Stimulated activated CD8-positive, alpha-beta memory T cell treated with anti-CD3 and anti-CD28 coated beads, Interleukin-4, amount 100 ng/mL, for 24 hours (primary cell): ENCODE data around the gene PCNX4.
"Not testable (repeated sequence)": the region's sequence is repeated elsewhere in the genome, so short reads cannot be mapped to it uniquely, and the experiment has no call there.

ENCODE experiments used
- DNase-seq: peaks from one replicate; pipeline ENCODE4 v3.0.0-alpha.2; 2020; ENCODE audit warnings: low read depth

The PCNX4 gene

DNA sequence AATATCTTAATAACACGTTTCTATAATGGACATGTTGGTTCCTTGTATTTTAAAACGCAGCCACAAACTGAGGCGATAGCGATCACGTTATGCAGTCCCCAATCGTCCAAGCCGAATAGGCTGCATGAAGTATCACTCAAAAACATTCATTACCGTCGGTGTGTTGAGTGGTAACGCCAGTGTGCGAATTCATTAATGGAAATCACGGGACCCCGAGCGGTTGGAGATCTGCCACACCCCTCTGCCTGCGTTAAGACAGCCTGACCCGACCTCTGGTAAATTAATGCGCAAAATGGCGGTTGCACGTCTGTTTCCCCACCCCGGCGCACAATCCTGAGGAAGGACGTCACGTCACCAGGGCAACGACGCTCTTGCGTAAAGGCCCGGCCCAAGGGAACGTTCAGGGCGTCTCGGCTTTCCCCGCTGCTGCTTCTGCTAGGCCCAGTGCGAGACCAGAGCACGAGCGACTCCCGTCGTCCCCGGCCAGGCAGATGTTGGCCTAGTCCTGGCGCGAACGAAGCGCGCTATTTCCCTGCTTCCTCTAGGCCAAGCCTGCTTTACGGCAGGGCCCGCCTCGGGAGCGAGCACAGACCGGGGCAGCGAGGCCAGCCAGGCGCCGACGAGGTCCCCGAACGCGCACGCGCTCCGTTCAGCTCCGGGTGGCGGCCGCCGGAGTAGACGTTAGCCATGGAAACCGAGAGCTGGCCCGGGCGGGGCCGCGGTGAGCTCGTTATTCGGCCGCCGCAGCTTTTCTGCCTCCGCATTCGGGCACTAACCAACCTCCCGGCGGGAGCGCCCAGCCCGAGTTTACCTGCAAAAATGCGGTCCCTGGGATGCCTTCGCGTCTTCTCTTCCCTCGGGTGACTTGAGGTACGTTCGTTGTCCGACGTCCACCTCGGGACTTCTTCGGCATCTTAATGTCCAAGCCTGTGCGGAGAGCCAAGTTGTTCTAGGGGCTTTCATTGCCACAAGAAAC, at the start of gene PCNX4:
PCNX4 (plus strand) TSS at position 374 of the 976 bp plus-strand sequence. CDS start 15,716 bp downstream, outside the sequence.
- DNase-seq: peak; percentile 87

DNA sequence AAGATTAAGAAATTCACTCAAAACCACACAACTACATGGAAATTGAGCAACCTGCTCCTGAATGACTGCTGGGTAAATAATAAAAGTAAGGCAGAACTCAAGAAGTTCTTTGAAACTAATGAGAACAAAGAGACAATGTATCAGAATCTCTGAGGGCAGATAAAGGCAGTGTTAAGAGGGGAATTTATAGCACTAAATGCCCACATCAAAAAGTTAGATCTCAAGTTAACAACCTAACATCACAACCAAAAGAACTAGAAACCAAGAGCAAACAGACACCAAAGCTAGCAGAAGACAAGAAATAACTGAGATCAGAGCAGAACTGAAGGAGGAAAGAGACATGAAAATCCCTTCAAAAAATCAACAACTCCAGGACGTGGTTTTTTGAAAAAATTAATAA, 43.7 kb upstream of the PCNX4 start:
- not testable (repeated sequence) for DNase-seq

DNA sequence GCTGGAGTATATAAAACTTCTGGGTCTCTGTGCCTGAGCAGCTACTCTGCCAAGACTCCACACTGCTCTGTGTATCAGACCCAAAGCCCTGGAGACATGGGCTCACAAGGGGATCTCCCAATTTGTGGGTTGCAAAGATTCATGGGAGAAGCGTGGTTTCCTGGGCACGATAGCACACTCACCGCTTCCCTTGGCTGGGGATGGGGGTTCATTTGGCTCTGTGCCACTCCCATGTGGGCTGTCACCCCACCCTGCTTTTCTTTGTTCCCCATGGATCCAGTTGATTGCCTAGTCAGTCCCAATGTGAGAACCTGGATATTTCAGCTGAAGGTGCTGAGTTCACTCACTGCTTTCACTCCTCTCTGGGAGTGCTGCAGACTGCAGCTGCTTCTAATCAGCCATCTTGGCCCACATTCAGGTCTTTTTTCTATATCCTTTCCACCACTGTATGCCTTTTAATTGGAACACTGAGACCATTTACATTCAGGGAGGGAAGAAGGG, 40.0 kb upstream of the PCNX4 start:
- DNase-seq: no peak

- DNase-seq: no peak
Observed at GRCh38 chr14:60058087-60058486, 33.6 kb upstream of the PCNX4 start.

DNA sequence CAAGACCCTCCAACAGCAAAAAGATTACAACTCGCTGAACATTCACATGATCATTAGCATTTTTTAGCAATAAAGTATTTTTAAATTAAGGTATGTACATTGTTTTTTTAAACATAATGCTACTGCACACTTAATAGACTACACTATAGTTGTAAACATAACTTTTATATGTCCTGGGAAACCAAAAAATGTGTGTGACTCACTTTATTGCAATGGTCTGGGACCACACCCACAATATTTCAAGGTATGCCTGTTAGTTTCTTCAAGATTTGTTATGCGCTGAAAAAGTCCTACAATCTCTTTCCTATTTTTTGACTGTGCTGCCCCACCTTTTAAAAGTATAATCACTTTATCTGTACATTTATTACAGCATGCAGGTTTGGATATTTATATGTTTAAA, 30.4 kb upstream of the PCNX4 start:
- no peak for DNase-seq

GRCh38 chr14:60064491-60065072, 27.1 kb upstream of the PCNX4 start:
- DNase-seq: no peak

DNA sequence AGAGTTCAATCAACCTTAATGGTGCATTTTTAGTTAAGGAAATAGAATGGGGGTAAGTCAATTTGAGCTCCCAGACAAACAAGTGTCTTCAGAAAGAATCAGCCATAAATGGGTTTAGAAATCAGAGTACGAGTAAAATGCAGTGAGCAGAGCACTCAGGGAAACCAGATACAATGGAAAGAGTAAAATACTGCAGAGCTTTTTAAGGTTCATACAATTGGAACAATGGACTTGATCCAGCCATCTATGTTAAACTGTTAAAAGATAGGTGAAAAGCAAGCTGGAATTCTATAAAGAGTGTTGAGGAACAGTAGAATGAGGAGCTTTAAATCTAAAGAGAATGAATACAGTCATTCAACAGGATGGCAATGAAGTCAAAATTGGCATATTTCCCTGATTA, 23.8 kb upstream of the PCNX4 start:
- DNase-seq: no peak

DNA sequence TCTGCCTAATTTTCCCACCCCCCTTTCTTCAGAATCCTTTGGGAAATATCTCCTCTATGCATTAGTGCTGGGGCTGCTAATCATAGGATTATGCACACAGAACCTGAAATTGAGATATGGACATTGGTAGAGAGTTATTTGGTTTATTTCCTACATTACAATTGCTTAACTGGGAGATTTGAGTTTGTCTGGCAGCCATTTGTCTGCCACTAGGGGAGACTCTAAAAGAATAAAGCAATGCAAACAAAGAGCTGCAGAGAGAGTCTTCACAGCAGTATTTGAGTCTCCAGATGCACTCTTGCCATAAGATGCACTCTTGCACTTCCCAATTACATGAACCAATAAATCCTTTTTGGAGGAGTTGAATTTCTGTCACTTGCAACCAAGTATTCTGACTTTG, 12.0 kb upstream of the PCNX4 start:
- DNase-seq: no peak

DNA sequence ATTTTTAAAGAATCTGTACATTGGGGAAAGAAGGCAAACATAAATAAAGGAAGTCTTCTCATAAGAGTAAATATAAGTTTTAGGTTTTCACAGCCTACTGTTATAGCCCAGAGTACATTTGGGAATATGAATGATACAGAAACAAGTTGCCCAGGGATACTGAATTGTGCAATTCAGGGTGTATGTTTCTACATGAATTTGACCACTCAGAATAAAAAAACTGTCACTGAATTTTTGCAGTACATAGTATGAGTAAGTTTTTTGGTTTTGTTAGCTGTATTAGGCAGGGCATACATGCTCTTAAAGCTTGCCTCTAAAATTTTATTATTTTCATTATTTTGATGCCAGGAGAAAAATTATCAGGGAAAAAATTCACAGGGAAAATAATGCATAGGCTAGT, 6.6 kb upstream of the PCNX4 start:
- DNase-seq: no peak

DNA sequence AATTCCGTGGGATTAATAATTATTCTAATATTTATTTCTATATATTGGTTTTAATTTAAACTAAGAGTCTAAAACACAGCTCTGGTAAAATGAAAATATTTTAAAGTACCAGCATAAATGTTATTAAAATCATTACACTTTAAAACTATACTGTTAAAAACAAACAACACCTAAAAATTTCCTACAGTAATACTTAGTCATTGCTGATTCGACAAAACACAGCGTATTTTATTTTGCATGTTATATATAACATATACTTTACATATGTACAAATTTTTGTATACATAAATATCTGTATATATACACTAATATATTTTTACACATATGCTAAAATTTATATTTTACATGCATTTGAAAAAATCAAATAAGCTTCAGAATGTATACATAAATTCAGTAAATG, 6.0 kb upstream of the PCNX4 start:
- no peak for DNase-seq

DNA sequence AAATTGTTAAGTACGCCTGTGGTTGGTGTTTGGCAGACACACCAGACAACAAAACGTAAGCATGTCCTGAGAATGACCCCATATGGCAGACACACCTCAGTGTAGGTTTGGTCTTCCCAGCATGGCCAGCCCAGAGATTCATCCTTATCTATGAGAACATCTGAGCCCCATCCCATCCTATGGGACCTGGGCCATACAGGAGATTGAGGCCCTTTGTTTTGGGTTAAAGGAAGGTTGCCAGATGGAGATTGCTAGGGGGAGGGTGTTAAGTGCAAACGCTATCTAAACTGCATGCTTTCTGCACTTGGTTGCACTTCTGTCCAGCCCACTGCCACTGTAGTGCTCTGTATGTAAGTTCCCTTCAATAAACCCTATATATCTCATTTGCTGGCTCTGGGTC, 4.1 kb upstream of the PCNX4 start:
- DNase-seq: no peak

GRCh38 chr14:60089221-60089620, 2.5 kb upstream of the PCNX4 start:
- no peak for DNase-seq

DNA sequence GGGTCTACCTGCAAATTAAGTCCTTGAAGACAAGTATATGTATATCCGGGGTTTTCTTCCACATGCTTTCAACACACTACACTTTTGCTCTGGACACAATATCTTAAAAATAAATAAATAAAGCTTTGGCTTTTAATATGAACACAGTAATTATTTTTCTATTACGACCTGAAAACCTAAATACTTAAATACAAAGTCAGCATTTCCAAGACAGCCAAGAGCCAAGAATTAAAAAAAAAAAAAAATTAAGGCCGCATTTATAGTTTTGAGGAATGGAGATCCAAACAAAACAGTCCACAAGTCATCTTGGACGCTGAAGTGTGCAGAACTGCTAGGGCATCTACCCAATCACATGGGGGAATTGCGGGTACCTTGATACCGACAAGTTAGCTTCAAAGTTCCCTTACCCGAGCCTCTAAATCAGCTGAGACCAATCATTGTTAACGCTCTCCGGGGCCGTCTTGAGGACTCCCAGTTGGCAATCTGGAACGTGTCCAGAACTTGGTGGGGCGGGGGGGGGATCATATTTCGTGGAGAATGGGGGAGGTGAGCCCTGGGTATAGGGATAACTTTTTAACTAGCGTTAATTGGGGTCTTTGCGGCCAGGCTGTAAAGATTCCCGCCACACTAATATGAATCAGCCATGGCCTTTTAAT, 731 bp upstream of the PCNX4 start:
- DNase-seq: no peak

DNA sequence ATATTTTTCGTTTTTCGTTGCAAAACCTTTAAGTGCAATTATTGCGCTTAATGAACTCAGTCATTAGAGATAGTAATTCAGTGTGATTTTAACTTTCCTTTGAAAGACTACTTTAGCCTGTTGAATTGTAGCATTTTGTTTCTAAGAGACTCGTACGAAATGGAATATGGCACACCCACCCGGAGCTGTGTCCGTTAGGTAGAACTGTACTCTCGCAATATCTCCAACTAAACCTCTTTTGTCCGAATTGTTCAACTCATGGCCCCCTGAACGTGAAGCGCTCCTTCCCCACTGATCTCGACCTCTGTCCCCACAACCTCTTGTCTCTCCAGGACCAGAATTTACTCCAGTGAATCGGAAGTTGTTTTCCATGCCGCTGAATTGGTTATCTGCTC, 800 bp downstream of the PCNX4 start:
- DNase-seq: no peak

DNA sequence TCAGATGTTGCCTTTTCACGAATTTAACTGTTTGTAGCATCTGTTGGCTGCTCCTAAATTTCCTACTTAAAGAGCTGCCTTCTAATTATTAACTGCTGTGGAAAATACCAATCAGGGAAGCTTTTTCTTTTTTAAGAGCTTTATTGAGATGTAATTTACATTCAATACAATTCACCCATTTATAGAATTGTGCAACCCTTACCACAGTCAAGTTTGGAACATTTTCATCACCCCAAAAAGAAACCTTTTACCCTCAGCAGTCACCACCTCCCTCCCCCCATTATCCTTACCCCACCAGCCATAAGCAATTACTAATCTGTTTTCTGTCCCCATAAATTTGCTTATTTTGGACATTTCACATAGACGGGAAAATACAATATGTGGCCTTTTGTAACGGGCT, 1.4 kb downstream of the PCNX4 start:
- DNase-seq: no peak

GRCh38 chr14:60093606-60094005, 1.9 kb downstream of the PCNX4 start:
- DNase-seq: no peak

- DNase-seq: no peak
Observed at GRCh38 chr14:60094306-60094897, 2.7 kb downstream of the PCNX4 start.

DNA sequence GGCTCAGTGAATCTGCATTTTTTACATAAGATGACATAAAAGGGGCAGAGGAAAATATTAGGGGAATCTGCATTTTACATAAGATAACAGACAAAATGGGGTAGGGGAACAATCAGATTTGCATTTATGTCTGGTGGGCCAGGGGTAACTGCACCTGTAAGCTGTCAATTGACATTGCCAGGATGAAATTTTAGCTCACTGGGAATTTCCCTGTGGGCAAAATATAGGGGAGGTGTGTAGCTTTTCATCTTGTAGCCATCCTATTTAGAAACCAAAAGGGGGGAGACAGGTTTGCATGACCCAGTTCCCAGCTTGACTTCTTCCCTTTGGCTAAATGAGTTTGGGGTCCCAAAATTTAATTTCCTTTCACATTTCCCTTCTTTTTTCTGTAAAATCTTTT, 3.5 kb downstream of the PCNX4 start:
- DNase-seq: no peak

DNA sequence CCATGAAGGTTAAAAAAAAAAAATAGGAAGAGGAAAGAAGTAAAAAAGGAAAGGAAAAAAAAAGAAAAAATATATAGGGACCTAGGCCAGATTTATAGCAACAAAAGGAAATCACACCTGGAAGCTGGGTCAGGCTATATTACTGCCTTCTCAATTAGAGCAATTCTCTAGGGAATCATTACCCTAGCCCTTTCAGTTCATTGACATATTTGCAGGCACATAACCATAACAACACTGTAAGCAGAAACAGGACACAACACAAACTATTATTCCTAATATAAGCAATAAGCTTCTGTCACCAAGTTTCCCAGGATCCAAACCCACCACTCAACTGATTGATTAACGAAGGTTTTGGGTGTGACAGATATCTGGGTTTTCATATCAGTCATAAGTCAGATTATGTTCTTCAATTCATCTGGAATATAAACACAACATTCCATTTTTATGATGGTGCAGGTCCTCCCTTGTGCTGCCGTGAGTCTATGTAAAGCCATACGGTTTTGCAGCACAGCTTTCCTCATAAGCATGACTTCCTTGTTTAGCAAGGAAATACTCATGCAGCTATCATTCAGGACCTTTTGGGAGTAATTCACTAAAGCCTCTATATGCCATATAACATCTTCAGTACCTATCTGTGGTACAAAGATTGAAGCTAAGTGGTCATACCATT, 4.2 kb downstream of the PCNX4 start:
- DNase-seq: no peak

DNA sequence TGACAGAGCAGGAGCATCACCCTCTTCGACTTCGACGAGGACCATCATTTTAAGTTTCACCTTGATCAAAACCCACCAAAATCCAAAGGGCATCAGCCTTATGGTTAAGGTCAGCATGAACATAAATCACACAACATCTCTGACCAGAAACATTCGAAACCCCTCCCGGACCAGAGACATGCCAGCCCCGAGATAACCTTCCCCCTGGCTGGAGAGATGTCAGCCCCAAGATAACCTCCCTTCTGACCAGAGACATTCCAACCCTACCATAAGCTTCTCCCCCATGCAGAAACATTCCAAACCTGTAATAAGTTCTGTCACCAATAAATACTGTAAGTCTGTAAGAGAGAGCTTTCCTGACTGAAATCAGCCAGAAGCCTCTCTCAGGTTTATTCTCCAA, 6.3 kb downstream of the PCNX4 start:
- DNase-seq: no peak

GRCh38 chr14:60099855-60100254, 8.1 kb downstream of the PCNX4 start:
- not testable (repeated sequence) for DNase-seq

- DNase-seq: no peak
Observed at GRCh38 chr14:60101786-60102185, 10.1 kb downstream of the PCNX4 start.
